GM18499 (cell line): ENCODE results near the gene CPNE4.
"Not testable (repeated sequence)": the region's sequence is repeated elsewhere in the genome, so short reads cannot be mapped to it uniquely, and the experiment has no call there.

Experiments used
- ATAC-seq: cut with Tn5 transposase; IDR thresholded peaks from one replicate; pipeline ENCODE4 v1.9.1; 2021; ENCODE audit warnings: moderate number of reproducible peaks; ENCODE audit not compliant: insufficient read depth, unreplicated experiment

The CPNE4 gene

DNA sequence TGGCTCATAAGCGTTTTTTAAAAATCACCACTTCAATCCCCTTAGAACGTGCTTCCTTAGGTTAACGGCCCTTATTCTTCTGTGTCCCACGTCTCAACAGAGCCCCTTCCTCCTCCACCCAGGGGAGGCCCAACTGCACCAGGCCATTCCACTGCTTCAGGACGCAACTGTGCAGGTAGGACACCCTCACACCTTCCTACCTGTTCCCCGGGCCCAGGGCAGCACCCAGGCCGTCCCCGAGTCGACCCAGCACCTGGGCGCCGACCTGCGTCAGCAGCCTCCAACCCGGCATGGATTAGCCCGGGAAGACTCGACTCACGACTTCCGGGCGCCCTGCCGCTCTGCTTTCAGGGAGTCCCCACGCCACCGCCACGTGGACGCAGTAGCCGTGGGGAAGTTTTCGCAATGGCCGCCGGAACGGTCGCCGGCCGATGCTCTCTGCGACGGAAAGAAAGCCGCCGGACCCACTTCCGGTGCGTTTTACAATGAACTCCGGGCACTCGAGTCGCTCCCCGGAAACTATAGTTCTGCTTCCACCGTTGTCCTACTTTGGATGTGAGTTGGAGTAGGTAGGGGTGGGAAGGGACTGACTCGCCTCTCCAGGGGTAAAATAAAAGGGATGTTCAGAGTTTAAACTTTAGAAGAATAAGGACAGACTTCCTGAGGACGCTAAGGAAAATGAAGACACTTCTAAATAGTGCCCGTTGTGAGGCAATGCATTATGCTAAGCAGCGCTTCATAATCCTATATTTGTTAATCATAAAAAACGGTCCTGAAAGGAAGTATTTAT is 532.1 kb downstream of the CPNE4 start, which contains the start of gene MRPL3:
Gene MRPL3 (minus strand): TSS at position 442 of the 790 bp plus-strand sequence. CDS start 150 bp downstream, at position 292.
- ATAC-seq: peak; percentile 77

DNA sequence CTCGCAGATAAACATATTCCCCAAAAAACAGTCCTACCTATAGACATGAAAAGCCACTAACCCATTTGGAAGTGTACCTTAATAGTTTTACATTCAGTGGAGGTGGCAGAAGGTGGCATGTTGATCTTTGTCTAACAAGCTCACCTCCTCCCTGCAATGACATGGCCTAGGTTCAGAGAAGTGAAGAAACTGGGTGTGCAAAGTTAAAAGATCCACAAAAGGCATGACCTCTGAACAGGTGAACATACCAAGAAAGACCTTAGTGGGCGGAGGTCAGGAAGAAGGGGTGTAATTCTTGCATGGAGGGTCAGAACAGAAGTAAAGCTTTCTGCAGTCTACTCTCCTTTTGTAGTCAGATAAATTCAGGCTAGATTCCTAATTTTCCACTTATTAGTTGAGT is 532.9 kb downstream of the CPNE4 start:
- ATAC-seq: no peak

GRCh38 chr3:131494706-131495105 is 540.1 kb downstream of the CPNE4 start:
- ATAC-seq: no peak

DNA sequence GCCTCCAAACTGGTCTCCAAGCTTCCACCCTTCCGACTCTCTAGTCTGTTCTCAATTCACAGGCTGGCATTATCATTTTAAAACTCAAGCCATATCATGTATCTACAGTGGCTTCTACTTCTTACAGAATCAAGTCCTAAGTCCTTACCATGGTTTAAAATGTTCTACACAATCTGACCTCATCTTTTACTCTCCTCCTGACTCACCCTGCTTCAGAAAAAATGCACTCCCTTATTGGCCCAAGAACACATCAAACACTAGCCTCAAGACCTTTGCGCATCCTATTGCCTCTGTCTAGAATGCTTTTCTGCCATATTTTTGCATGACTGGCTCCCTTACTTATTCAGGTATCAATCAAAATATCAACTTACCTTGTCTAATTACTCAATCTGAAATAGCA is 543.0 kb downstream of the CPNE4 start:
- ATAC-seq: no peak

DNA sequence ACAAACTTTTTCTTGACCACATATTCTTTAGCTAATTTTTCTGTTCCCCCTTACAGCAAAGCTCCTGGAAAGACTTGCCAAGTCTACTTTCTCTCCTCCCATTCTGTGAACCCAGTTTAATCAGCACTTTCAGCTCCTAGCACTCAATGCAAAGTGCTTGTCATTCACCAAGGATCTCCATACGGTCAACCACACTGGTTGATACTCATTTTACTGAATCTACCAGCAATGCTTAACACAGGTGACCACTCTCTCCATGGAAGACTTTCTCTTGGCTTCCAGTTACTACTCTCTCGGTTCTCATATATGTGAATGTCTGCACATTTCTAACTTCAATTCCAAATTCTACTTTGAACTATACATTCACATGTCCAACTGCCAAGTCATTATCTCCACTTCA is 543.7 kb downstream of the CPNE4 start:
- no peak for ATAC-seq

GRCh38 chr3:131486545-131486944 is 548.3 kb downstream of the CPNE4 start:
- ATAC-seq: not testable (repeated sequence)

GRCh38 chr3:131485119-131485518 is 549.7 kb downstream of the CPNE4 start:
- ATAC-seq: no peak

GRCh38 chr3:131484496-131485111 is 550.2 kb downstream of the CPNE4 start:
- ATAC-seq: no peak
